ENCODE results near the gene CLDND1. TPM values are rescaled to one million over a fixed set of nuclear protein-coding genes. Genes with fewer than 3 reads are reported as not detected.

The CLDND1 gene
- total and polyA plus RNA-seq, 4 donors = 21.8 to 55.5 (median 37.1) TPM

DNA sequence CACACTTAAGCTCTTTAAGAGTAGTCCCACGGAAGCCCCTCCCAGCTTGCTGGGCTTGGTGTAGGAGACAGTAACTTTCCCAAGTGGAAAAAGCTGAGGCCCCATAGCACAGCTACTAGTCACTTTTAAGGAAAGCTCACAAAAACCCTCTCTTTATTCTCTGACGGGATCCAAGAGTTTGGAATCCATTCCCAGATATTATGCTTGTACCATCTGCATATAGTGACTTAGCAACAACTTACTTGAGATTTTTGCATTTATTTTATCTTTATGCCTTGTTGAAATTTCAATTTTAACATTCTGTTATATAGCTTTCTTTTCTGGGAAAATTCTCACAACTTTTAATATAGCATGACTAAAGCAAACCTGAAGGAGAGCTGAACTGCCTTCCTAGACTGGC lies 28.5 kb upstream of the CLDND1 start:
- DNase-seq (ENCODE audit: low spot score) = no peak
- TF ChIP-seq HNF4G (IDR thresholded peaks at IDR 0.05) (no peak), NR2F2 (IDR thresholded peaks at IDR 0.05) (no peak), REST (IDR thresholded peaks at IDR 0.05) (no peak), FOXA2 (IDR thresholded peaks at IDR 0.05) (no peak), EGR1 (IDR thresholded peaks at IDR 0.05; ENCODE audit: low read depth in 2 of 2) (no peak), RAD21 (IDR thresholded peaks at IDR 0.05) (no peak), TAF1 (conservative IDR thresholded peaks at IDR 0.05) (no peak), RXRA (IDR thresholded peaks at IDR 0.05) (no peak), SP1 (IDR thresholded peaks at IDR 0.05) (no peak), HNF4A (conservative IDR thresholded peaks at IDR 0.05) (no peak)
- TF ChIP-seq, protein P1, sequence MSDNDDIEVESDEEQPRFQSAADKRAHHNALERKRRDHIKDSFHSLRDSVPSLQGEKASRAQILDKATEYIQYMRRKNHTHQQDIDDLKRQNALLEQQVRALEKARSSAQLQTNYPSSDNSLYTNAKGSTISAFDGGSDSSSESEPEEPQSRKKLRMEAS (IDR thresholded peaks at IDR 0.05) = no peak
- TF ChIP-seq, protein P2, sequence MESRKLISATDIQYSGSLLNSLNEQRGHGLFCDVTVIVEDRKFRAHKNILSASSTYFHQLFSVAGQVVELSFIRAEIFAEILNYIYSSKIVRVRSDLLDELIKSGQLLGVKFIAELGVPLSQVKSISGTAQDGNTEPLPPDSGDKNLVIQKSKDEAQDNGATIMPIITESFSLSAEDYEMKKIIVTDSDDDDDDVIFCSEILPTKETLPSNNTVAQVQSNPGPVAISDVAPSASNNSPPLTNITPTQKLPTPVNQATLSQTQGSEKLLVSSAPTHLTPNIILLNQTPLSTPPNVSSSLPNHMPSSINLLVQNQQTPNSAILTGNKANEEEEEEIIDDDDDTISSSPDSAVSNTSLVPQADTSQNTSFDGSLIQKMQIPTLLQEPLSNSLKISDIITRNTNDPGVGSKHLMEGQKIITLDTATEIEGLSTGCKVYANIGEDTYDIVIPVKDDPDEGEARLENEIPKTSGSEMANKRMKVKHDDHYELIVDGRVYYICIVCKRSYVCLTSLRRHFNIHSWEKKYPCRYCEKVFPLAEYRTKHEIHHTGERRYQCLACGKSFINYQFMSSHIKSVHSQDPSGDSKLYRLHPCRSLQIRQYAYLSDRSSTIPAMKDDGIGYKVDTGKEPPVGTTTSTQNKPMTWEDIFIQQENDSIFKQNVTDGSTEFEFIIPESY (IDR thresholded peaks at IDR 0.05) = no peak
- H3K4me3 ChIP-seq (ENCODE audit: low read depth in 1 of 3, low read length in 3 of 3) = no peak overlapping the region
- no peaks in the 10 kb centered on the region for H3K36me3 ChIP-seq (ENCODE audit: control insufficient read depth in 4 of 4, insufficient read depth in 3 of 4, low read depth in 1 of 4, low read length in 3 of 4)
- 88% methylated on average over 2 of the region's 2 CpGs for WGBS
- H3K9me3 ChIP-seq (ENCODE audit: control insufficient read depth in 4 of 4, low read length in 3 of 4) = no peaks in the 10 kb centered on the region
- no peak overlapping the region for H3K27ac ChIP-seq (ENCODE audit: low read depth in 1 of 2, low read length in 2 of 2)
- H3K4me1 ChIP-seq (ENCODE audit: control insufficient read depth in 4 of 4, insufficient read depth in 4 of 4, low read length in 3 of 4) = no peaks in the 10 kb centered on the region
- H3K9ac ChIP-seq (ENCODE audit: low read depth in 1 of 2, low read length in 2 of 2) = no peak overlapping the region
- no peaks in the 10 kb centered on the region for H3K27me3 ChIP-seq (ENCODE audit: control insufficient read depth in 4 of 4, insufficient read depth in 4 of 4, low read length in 3 of 4)

DNA sequence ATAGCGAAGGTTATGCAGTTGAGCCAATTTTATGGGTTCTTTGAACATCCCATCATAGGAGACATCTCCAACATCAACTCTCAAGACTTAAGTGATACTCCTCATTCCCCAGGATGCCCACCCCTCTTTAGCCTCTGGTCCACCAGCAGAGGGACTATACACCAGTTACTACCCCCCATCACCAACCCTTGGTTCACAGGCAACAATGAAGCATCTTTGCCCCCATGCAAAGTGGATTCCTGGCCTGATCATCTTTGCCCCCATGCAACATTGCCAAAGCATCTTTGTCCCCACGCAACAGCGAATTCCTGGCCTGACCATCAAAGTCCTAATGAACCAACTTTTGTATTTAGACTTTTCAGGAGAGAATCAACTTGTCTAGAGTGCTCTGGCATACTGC lies 28.1 kb upstream of the CLDND1 start:
- Histone ChIP-seq H3K27ac (ENCODE audit: low read depth in 1 of 2, low read length in 2 of 2) (no peak overlapping the region), H3K9ac (ENCODE audit: low read depth in 1 of 2, low read length in 2 of 2) (no peak overlapping the region), H3K4me3 (ENCODE audit: low read depth in 1 of 3, low read length in 3 of 3) (no peak overlapping the region), H3K27me3 (ENCODE audit: control insufficient read depth in 4 of 4, insufficient read depth in 4 of 4, low read length in 3 of 4) (no peaks in the 10 kb centered on the region), H3K36me3 (ENCODE audit: control insufficient read depth in 4 of 4, insufficient read depth in 3 of 4, low read depth in 1 of 4, low read length in 3 of 4) (no peaks in the 10 kb centered on the region), H3K4me1 (ENCODE audit: control insufficient read depth in 4 of 4, insufficient read depth in 4 of 4, low read length in 3 of 4) (no peaks in the 10 kb centered on the region), H3K9me3 (ENCODE audit: control insufficient read depth in 4 of 4, low read length in 3 of 4) (no peaks in the 10 kb centered on the region)
- TF ChIP-seq FOXA2 (IDR thresholded peaks at IDR 0.05) (no peak), HNF4A (conservative IDR thresholded peaks at IDR 0.05) (no peak), GABPA (IDR thresholded peaks at IDR 0.05 in 1 of 2, conservative IDR thresholded peaks at IDR 0.05 in 1 of 2) (no peak), YY1 (IDR thresholded peaks at IDR 0.05) (no peak), JUND (IDR thresholded peaks at IDR 0.05) (no peak), NR2F2 (IDR thresholded peaks at IDR 0.05) (no peak), HNF4G (IDR thresholded peaks at IDR 0.05) (no peak), SP1 (IDR thresholded peaks at IDR 0.05) (no peak), TAF1 (conservative IDR thresholded peaks at IDR 0.05) (no peak)
- TF ChIP-seq, protein P2 (IDR thresholded peaks at IDR 0.05) = no peak
- TF ChIP-seq, protein P3, sequence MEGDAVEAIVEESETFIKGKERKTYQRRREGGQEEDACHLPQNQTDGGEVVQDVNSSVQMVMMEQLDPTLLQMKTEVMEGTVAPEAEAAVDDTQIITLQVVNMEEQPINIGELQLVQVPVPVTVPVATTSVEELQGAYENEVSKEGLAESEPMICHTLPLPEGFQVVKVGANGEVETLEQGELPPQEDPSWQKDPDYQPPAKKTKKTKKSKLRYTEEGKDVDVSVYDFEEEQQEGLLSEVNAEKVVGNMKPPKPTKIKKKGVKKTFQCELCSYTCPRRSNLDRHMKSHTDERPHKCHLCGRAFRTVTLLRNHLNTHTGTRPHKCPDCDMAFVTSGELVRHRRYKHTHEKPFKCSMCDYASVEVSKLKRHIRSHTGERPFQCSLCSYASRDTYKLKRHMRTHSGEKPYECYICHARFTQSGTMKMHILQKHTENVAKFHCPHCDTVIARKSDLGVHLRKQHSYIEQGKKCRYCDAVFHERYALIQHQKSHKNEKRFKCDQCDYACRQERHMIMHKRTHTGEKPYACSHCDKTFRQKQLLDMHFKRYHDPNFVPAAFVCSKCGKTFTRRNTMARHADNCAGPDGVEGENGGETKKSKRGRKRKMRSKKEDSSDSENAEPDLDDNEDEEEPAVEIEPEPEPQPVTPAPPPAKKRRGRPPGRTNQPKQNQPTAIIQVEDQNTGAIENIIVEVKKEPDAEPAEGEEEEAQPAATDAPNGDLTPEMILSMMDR (IDR thresholded peaks at IDR 0.05; ENCODE audit: low read depth, low read length, missing input control) = no peak
- TF ChIP-seq, protein P1 (IDR thresholded peaks at IDR 0.05) = no peak
- TF ChIP-seq, protein P4, sequence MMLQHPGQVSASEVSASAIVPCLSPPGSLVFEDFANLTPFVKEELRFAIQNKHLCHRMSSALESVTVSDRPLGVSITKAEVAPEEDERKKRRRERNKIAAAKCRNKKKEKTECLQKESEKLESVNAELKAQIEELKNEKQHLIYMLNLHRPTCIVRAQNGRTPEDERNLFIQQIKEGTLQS (IDR thresholded peaks at IDR 0.05) = no peak
- 95% methylated on average over 3 of the region's 3 CpGs for WGBS
- DNase-seq (ENCODE audit: low spot score) = no peak

Measured in liver (tissue), 9 donors.